ENCODE measurements around the gene PCSK9.

Gene PCSK9

GRCh38 chr1:55062801-55063576 is 23.6 kb downstream of the PCSK9 start:
- TF ChIP-seq CTCF (conservative IDR thresholded peaks at IDR 0.05): no peak
- no peak overlapping the region for H3K27ac ChIP-seq

DNA sequence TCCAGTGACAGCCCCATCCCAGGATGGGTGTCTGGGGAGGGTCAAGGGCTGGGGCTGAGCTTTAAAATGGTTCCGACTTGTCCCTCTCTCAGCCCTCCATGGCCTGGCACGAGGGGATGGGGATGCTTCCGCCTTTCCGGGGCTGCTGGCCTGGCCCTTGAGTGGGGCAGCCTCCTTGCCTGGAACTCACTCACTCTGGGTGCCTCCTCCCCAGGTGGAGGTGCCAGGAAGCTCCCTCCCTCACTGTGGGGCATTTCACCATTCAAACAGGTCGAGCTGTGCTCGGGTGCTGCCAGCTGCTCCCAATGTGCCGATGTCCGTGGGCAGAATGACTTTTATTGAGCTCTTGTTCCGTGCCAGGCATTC is 24.2 kb downstream of the PCSK9 start:
- H3K27ac ChIP-seq: no peak overlapping the region
- no peak for TF ChIP-seq CTCF (conservative IDR thresholded peaks at IDR 0.05)

DNA sequence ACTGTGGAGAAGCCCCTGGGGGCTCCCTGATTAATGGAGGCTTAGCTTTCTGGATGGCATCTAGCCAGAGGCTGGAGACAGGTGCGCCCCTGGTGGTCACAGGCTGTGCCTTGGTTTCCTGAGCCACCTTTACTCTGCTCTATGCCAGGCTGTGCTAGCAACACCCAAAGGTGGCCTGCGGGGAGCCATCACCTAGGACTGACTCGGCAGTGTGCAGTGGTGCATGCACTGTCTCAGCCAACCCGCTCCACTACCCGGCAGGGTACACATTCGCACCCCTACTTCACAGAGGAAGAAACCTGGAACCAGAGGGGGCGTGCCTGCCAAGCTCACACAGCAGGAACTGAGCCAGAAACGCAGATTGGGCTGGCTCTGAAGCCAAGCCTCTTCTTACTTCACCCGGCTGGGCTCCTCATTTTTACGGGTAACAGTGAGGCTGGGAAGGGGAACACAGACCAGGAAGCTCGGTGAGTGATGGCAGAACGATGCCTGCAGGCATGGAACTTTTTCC is 24.8 kb downstream of the PCSK9 start:
- TF ChIP-seq CTCF (conservative IDR thresholded peaks at IDR 0.05): no peak
- H3K27ac ChIP-seq: no peak overlapping the region

- TF ChIP-seq CTCF (conservative IDR thresholded peaks at IDR 0.05): no peak
- peak overlapping the region; percentile 16; the same call in 1 of the 2 replicates for H3K27ac ChIP-seq
Observed at GRCh38 chr1:55064861-55065263, 25.5 kb downstream of the PCSK9 start.

- H3K27ac ChIP-seq: peak overlapping the region; percentile 16; the same call in 1 of the 2 replicates
- no peak for TF ChIP-seq CTCF (conservative IDR thresholded peaks at IDR 0.05)
Observed at GRCh38 chr1:55065648-55066047, 26.3 kb downstream of the PCSK9 start.

- no peak for TF ChIP-seq CTCF (conservative IDR thresholded peaks at IDR 0.05)
- H3K27ac ChIP-seq: no peak overlapping the region
Observed at GRCh38 chr1:55067022-55067778, 27.9 kb downstream of the PCSK9 start.

- H3K27ac ChIP-seq: no peak overlapping the region
- TF ChIP-seq CTCF (conservative IDR thresholded peaks at IDR 0.05): no peak
Observed at GRCh38 chr1:55067914-55068313, 28.6 kb downstream of the PCSK9 start.
